ENCODE results near the gene SUSD1. TPM values are rescaled to one million over a fixed set of nuclear protein-coding genes. Genes with fewer than 3 reads are reported as not detected.

SUSD1 gene
- total and polyA plus RNA-seq, 2 of the 13 experiments (the other 11 are each of a cell fraction or from before 2014, with no cell fraction given), result 25.9 to 32.3 TPM

DNA sequence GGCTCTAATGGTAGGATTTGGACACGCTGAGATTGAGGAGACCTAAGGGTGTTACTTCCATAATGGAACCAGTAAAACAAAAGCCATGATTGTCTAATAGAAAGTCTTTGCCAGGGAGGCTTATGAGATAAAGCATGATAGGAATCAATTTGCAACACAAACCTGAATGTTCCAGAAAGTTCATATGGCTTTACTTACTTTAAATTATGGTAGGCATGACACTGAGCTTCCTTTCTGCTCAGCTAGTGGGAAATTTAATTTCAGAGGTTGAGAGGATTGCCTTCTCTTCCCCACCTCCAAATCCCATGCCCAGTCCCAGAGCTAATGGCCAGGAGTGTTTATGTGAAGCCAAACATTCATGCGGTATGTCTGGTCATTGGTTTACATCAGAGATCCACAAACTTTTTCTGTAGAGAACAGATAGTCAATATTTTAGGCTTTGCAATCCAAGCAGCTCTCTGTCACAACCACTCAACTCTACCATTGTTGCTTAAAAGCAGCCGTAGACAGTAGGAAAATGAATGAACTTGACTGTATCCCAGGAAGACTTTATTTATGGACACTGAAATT, 164.0 kb downstream of the SUSD1 start:
- no peaks in the 10 kb centered on the region for H4K20me1 ChIP-seq (ENCODE audit: insufficient read depth, low read length)
- CTCF ChIA-PET (ENCODE audit: low intra/inter-chr PET ratio, low total read pairs), result no interaction called here
- BruUV-seq (replicated peaks), result no TSS peak
- no peaks in the 10 kb centered on the region for H3K9me3 ChIP-seq (ENCODE audit: low read length)
- no peak overlapping the region for H3K9ac ChIP-seq (ENCODE audit: insufficient read depth, low read depth, low read length)
- 64% methylated on average over 3 of the region's 3 CpGs for WGBS (ENCODE audit: low lambda C conversion rate)
- ATAC-seq, result no peak
- no peak overlapping the region for H2AFZ ChIP-seq (ENCODE audit: low read length)
- DNase-seq (ENCODE audit: low spot score), result no peak
- no peak overlapping the region for H3K4me2 ChIP-seq (ENCODE audit: low read depth, low read length)
- no peak overlapping the region for H3K4me3 ChIP-seq (replicated peaks in 1 of 3; ENCODE audit: insufficient read depth in 1 of 3, low read depth in 2 of 3, low read length in 3 of 3)
- no peak overlapping the region for H3K27ac ChIP-seq (ENCODE audit: extremely low read length, insufficient read depth, low read length)
- no peaks in the 10 kb centered on the region for H3K27me3 ChIP-seq (ENCODE audit: control insufficient read depth in 1 of 2, insufficient read depth in 2 of 2, low read length in 2 of 2)
- no peaks in the 10 kb centered on the region for H3K36me3 ChIP-seq (replicated peaks in 1 of 2; ENCODE audit: control insufficient read depth in 1 of 2, insufficient read depth in 2 of 2, low read length in 2 of 2)
- FAIRE-seq, result no peak
- in situ Hi-C loops (cut with HindIII; ENCODE audit: extremely low pct_ligation_motif_present, low pct_unique_long_range_greater_than_20kb) (no loop called here), intact Hi-C loops (cut with micrococcal nuclease; ENCODE audit: unreplicated experiment) (no loop called here)
- peaks cover 24% of the 10 kb centered on the region for H3K4me1 ChIP-seq (ENCODE audit: insufficient read depth, low read length)
- POLR2A ChIA-PET, result no interaction called here
- H3K79me2 ChIP-seq (ENCODE audit: insufficient read depth, low read length), result no peaks in the 10 kb centered on the region
- TF ChIP-seq, protein P1, sequence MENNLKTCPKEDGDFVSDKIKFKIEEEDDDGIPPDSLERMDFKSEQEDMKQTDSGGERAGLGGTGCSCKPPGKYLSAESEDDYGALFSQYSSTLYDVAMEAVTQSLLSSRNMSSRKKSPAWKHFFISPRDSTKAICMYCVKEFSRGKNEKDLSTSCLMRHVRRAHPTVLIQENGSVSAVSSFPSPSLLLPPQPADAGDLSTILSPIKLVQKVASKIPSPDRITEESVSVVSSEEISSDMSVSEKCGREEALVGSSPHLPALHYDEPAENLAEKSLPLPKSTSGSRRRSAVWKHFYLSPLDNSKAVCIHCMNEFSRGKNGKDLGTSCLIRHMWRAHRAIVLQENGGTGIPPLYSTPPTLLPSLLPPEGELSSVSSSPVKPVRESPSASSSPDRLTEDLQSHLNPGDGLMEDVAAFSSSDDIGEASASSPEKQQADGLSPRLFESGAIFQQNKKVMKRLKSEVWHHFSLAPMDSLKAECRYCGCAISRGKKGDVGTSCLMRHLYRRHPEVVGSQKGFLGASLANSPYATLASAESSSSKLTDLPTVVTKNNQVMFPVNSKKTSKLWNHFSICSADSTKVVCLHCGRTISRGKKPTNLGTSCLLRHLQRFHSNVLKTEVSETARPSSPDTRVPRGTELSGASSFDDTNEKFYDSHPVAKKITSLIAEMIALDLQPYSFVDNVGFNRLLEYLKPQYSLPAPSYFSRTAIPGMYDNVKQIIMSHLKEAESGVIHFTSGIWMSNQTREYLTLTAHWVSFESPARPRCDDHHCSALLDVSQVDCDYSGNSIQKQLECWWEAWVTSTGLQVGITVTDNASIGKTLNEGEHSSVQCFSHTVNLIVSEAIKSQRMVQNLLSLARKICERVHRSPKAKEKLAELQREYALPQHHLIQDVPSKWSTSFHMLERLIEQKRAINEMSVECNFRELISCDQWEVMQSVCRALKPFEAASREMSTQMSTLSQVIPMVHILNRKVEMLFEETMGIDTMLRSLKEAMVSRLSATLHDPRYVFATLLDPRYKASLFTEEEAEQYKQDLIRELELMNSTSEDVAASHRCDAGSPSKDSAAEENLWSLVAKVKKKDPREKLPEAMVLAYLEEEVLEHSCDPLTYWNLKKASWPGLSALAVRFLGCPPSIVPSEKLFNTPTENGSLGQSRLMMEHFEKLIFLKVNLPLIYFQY (CRISPR knock-in tag; IDR thresholded peaks at IDR 0.05; ENCODE audit: borderline replicate concordance), result no peak
- no peak for TF ChIP-seq MXI1 (IDR thresholded peaks at IDR 0.05; ENCODE audit: borderline replicate concordance, low read depth, low read length)
- TF ChIP-seq, protein P2, sequence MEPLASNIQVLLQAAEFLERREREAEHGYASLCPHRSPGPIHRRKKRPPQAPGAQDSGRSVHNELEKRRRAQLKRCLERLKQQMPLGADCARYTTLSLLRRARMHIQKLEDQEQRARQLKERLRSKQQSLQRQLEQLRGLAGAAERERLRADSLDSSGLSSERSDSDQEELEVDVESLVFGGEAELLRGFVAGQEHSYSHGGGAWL (CRISPR knock-in tag; IDR thresholded peaks at IDR 0.05), result no peak
- TF ChIP-seq SRF (IDR thresholded peaks at IDR 0.05; ENCODE audit: low read depth, low read length), result no peak
- no peak for TF ChIP-seq THYN1 (CRISPR knock-in tag; IDR thresholded peaks at IDR 0.05; ENCODE audit: borderline replicate concordance, low read depth)
- no peak for TF ChIP-seq SNRNP70 (IDR thresholded peaks at IDR 0.05; ENCODE audit: low read depth, low read length)
- TF ChIP-seq RFXANK (CRISPR knock-in tag; IDR thresholded peaks at IDR 0.05), result no peak
- TF ChIP-seq ZNF24 (IDR thresholded peaks at IDR 0.05), result no peak
- TF ChIP-seq, protein P3, sequence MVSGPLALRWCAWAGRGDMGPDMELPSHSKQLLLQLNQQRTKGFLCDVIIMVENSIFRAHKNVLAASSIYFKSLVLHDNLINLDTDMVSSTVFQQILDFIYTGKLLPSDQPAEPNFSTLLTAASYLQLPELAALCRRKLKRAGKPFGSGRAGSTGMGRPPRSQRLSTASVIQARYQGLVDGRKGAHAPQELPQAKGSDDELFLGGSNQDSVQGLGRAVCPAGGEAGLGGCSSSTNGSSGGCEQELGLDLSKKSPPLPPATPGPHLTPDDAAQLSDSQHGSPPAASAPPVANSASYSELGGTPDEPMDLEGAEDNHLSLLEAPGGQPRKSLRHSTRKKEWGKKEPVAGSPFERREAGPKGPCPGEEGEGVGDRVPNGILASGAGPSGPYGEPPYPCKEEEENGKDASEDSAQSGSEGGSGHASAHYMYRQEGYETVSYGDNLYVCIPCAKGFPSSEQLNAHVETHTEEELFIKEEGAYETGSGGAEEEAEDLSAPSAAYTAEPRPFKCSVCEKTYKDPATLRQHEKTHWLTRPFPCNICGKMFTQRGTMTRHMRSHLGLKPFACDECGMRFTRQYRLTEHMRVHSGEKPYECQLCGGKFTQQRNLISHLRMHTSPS (CRISPR knock-in tag; IDR thresholded peaks at IDR 0.05; ENCODE audit: low read depth), result no peak
- TF ChIP-seq, protein P4, sequence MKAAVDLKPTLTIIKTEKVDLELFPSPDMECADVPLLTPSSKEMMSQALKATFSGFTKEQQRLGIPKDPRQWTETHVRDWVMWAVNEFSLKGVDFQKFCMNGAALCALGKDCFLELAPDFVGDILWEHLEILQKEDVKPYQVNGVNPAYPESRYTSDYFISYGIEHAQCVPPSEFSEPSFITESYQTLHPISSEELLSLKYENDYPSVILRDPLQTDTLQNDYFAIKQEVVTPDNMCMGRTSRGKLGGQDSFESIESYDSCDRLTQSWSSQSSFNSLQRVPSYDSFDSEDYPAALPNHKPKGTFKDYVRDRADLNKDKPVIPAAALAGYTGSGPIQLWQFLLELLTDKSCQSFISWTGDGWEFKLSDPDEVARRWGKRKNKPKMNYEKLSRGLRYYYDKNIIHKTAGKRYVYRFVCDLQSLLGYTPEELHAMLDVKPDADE (CRISPR knock-in tag; IDR thresholded peaks at IDR 0.05), result no peak
- TF ChIP-seq NR2C2 (CRISPR knock-in tag; IDR thresholded peaks at IDR 0.05; ENCODE audit: borderline replicate concordance), result no peak
- TF ChIP-seq, protein P5, sequence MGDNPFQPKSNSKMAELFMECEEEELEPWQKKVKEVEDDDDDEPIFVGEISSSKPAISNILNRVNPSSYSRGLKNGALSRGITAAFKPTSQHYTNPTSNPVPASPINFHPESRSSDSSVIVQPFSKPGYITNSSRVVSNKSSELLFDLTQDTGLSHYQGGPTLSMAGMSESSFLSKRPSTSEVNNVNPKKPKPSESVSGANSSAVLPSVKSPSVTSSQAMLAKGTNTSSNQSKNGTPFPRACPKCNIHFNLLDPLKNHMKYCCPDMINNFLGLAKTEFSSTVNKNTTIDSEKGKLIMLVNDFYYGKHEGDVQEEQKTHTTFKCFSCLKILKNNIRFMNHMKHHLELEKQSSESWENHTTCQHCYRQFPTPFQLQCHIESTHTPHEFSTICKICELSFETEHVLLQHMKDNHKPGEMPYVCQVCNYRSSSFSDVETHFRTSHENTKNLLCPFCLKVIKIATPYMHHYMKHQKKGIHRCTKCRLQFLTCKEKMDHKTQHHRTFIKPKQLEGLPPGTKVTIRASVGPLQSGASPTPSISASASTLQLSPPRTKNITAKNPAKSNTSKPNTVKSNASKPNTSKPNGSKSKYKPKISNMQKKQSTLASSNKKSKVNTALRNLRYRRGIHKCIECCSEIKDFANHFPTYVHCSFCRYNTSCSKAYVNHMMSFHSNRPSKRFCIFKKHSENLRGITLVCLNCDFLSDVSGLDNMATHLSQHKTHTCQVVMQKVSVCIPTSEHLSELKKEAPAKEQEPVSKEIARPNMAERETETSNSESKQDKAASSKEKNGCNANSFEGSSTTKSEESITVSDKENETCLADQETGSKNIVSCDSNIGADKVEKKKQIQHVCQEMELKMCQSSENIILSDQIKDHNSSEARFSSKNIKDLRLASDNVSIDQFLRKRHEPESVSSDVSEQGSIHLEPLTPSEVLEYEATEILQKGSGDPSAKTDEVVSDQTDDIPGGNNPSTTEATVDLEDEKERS (CRISPR knock-in tag; IDR thresholded peaks at IDR 0.05), result no peak

Measured in HepG2 (cell line).